Measurements from ENCODE around the gene FBXL17. TPM values are rescaled to one million over a fixed set of nuclear protein-coding genes. Genes with fewer than 3 reads are reported as not detected.

FBXL17 gene
- total and polyA plus RNA-seq, 2 donors (not counting 1 experiment from before 2014, with no cell fraction given) = 7.3 to 40.3 TPM

GRCh38 chr5:108129129-108129528 is 252.8 kb downstream of the FBXL17 start:
- Mint-ChIP-seq H3K4me3 (no peak overlapping the region), H3K4me1 (peaks cover 4% of the 10 kb centered on the region), H3K27me3 (no peaks in the 10 kb centered on the region), H3K27ac (no peak overlapping the region), H3K9me3 (ENCODE audit: insufficient read depth) (no peaks in the 10 kb centered on the region)
- Histone ChIP-seq H3K9ac (ENCODE audit: low read length) (no peak overlapping the region), H3K27ac (ENCODE audit: low read length in 2 of 2) (no peak overlapping the region), H3K4me3 (ENCODE audit: control extremely low read depth in 1 of 5, extremely low read depth in 1 of 5, insufficient read depth in 1 of 5, low read depth in 2 of 5, low read length in 4 of 5) (no peak overlapping the region), H3K4me1 (ENCODE audit: control insufficient read depth in 2 of 2, insufficient read depth in 2 of 2, low read length in 2 of 2) (no peaks in the 10 kb centered on the region), H2AFZ (ENCODE audit: insufficient read depth, low read depth, low read length, poor library complexity, severe bottlenecking) (no peak overlapping the region), H3K4me2 (replicated peaks; ENCODE audit: low read depth, low read length, poor library complexity, severe bottlenecking) (no peak overlapping the region), H3K27me3 (replicated peaks in 1 of 4; ENCODE audit: control extremely low read depth in 1 of 4, control insufficient read depth in 3 of 4, insufficient read depth in 4 of 4, low read length in 3 of 4) (no peaks in the 10 kb centered on the region), H3K79me2 (ENCODE audit: control insufficient read depth, insufficient read depth, low read length) (no peaks in the 10 kb centered on the region), H3K9me3 (ENCODE audit: control extremely low read depth in 1 of 3, control insufficient read depth in 2 of 3, insufficient read depth in 1 of 3, low read length in 2 of 3) (no peaks in the 10 kb centered on the region), H3K36me3 (replicated peaks in 1 of 2; ENCODE audit: control extremely low read depth in 1 of 2, control insufficient read depth in 1 of 2, extremely low read depth in 1 of 2, insufficient read depth in 2 of 2, low read length in 1 of 2) (no peaks in the 10 kb centered on the region), H4K20me1 (ENCODE audit: control insufficient read depth, insufficient read depth, low read length, poor library complexity, severe bottlenecking) (no peaks in the 10 kb centered on the region)
- intact Hi-C loops (cut with micrococcal nuclease) = no loop called here
- DNase-seq (no peak), ATAC-seq (ENCODE audit: low read depth) (no peak)
- ChIA-PET CTCF (no interaction called here), POLR2A (no interaction called here)
- WGBS (ENCODE audit: insufficient coverage) = no CpG with 5 or more reads among the region's 1 CpG
- TF ChIP-seq, protein P1, sequence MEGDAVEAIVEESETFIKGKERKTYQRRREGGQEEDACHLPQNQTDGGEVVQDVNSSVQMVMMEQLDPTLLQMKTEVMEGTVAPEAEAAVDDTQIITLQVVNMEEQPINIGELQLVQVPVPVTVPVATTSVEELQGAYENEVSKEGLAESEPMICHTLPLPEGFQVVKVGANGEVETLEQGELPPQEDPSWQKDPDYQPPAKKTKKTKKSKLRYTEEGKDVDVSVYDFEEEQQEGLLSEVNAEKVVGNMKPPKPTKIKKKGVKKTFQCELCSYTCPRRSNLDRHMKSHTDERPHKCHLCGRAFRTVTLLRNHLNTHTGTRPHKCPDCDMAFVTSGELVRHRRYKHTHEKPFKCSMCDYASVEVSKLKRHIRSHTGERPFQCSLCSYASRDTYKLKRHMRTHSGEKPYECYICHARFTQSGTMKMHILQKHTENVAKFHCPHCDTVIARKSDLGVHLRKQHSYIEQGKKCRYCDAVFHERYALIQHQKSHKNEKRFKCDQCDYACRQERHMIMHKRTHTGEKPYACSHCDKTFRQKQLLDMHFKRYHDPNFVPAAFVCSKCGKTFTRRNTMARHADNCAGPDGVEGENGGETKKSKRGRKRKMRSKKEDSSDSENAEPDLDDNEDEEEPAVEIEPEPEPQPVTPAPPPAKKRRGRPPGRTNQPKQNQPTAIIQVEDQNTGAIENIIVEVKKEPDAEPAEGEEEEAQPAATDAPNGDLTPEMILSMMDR (IDR thresholded peaks at IDR 0.05) = no peak
- no peak for TF ChIP-seq EZH2 (IDR thresholded peaks at IDR 0.05; ENCODE audit: borderline replicate concordance, insufficient read depth, low read depth, low read length, poor library complexity, severe bottlenecking)

GRCh38 chr5:108125771-108126511 is 256.0 kb downstream of the FBXL17 start:
- POLR2A ChIA-PET = no interaction called here
- ATAC-seq (ENCODE audit: low read depth) = no peak

More at GRCh38 chr5:108125771-108126511, 256.0 kb downstream of the FBXL17 start:
- Mint-ChIP-seq H3K9me3 (ENCODE audit: insufficient read depth) (no peaks in the 10 kb centered on the region), H3K27me3 (no peaks in the 10 kb centered on the region), H3K27ac (no peak overlapping the region), H3K4me1 (peaks cover 4% of the 10 kb centered on the region), H3K4me3 (no peak overlapping the region)
- CTCF ChIA-PET = no interaction called here
- WGBS (ENCODE audit: insufficient coverage) = no CpG with 5 or more reads among the region's 3 CpGs
- Histone ChIP-seq H3K36me3 (replicated peaks in 1 of 2; ENCODE audit: control extremely low read depth in 1 of 2, control insufficient read depth in 1 of 2, extremely low read depth in 1 of 2, insufficient read depth in 2 of 2, low read length in 1 of 2) (no peaks in the 10 kb centered on the region), H3K27me3 (replicated peaks in 1 of 4; ENCODE audit: control extremely low read depth in 1 of 4, control insufficient read depth in 3 of 4, insufficient read depth in 4 of 4, low read length in 3 of 4) (no peaks in the 10 kb centered on the region), H3K4me1 (ENCODE audit: control insufficient read depth in 2 of 2, insufficient read depth in 2 of 2, low read length in 2 of 2) (no peaks in the 10 kb centered on the region), H4K20me1 (ENCODE audit: control insufficient read depth, insufficient read depth, low read length, poor library complexity, severe bottlenecking) (no peaks in the 10 kb centered on the region), H2AFZ (ENCODE audit: insufficient read depth, low read depth, low read length, poor library complexity, severe bottlenecking) (no peak overlapping the region), H3K79me2 (ENCODE audit: control insufficient read depth, insufficient read depth, low read length) (no peaks in the 10 kb centered on the region), H3K4me2 (replicated peaks; ENCODE audit: low read depth, low read length, poor library complexity, severe bottlenecking) (no peak overlapping the region), H3K9ac (ENCODE audit: low read length) (no peak overlapping the region), H3K9me3 (ENCODE audit: control extremely low read depth in 1 of 3, control insufficient read depth in 2 of 3, insufficient read depth in 1 of 3, low read length in 2 of 3) (no peaks in the 10 kb centered on the region), H3K4me3 (ENCODE audit: control extremely low read depth in 1 of 5, extremely low read depth in 1 of 5, insufficient read depth in 1 of 5, low read depth in 2 of 5, low read length in 4 of 5) (no peak overlapping the region), H3K27ac (ENCODE audit: low read length in 2 of 2) (no peak overlapping the region)
- DNase-seq = no peak
- TF ChIP-seq EZH2 (IDR thresholded peaks at IDR 0.05; ENCODE audit: borderline replicate concordance, insufficient read depth, low read depth, low read length, poor library complexity, severe bottlenecking) = no peak
- TF ChIP-seq, protein P1 (IDR thresholded peaks at IDR 0.05) = no peak
- intact Hi-C loops (cut with micrococcal nuclease) = no loop called here
